KG1 (cell line): ENCODE data around the gene TMSB4Y.

ENCODE experiments used
- DNase-seq: peaks from one replicate; lab custom pipeline; 2025; lab: John Stamatoyannopoulos, UW

The TMSB4Y gene

GRCh38 chrY:13703568-13703968 lies at the start of gene TMSB4Y:
TMSB4Y (plus strand) TSS chrY:13703899.
- no peak for DNase-seq

- DNase-seq: no peak
Measured at GRCh38 chrY:13664162-13664561, 39.5 kb upstream of the TMSB4Y start.

GRCh38 chrY:13671122-13671521 lies 32.6 kb upstream of the TMSB4Y start:
- DNase-seq: no peak

GRCh38 chrY:13702276-13702675 lies 1.4 kb upstream of the TMSB4Y start:
- DNase-seq: no peak

GRCh38 chrY:13704121-13704930 lies 627 bp downstream of the TMSB4Y start:
- DNase-seq: peak; percentile 17

- no peak for DNase-seq
Measured at GRCh38 chrY:13705197-13705596, 1.5 kb downstream of the TMSB4Y start.

GRCh38 chrY:13708038-13708437 lies 4.3 kb downstream of the TMSB4Y start:
- DNase-seq: no peak

- no peak for DNase-seq
Measured at GRCh38 chrY:13718996-13719395, 15.3 kb downstream of the TMSB4Y start.

GRCh38 chrY:13729517-13729916 lies 25.8 kb downstream of the TMSB4Y start:
- no peak for DNase-seq

GRCh38 chrY:13738618-13739017 lies 34.9 kb downstream of the TMSB4Y start:
- DNase-seq: no peak

GRCh38 chrY:13751289-13752071 lies 47.8 kb downstream of the TMSB4Y start:
- DNase-seq: no peak

- no peak for DNase-seq
Measured at GRCh38 chrY:13754661-13755060, 51.0 kb downstream of the TMSB4Y start.
